CD4-positive, alpha-beta T cell (primary cell): Measurements from ENCODE around the gene ZMYND15. TPM values are rescaled to one million over a fixed set of nuclear protein-coding genes. Genes with fewer than 3 reads are reported as not detected.

Source experiments
- ATAC-seq: fragments of 200-7000 bp; cut with Tn5 transposase; one replicate; pipeline ENCODE4 v1.10.0; 2022; ENCODE audit warnings: mild to moderate bottlenecking; ENCODE audit not compliant: poor library complexity
- CTCF ChIA-PET: fragments of 350-600 bp; sonication (Branson Sonifier 250); formaldehyde crosslinking; loops from one replicate; lab custom pipeline; 2021; ENCODE audit warnings: antibody characterized with exemption, inconsistent platforms; lab: Charles Lee
- POLR2A ChIA-PET: fragments of 350-600 bp; sonication (Branson Sonifier 250); formaldehyde crosslinking; loops from one replicate; lab custom pipeline; 2021; ENCODE audit warnings: antibody characterized with exemption, inconsistent platforms; lab: Charles Lee
- DNase-seq, 14 experiments: peaks; one replicate each; pipeline ENCODE4 v3.0.0-alpha.2; 2013 to 2020; ENCODE audit warnings: mixed read lengths in 2 of 14
- H3K27ac ChIP-seq, 2 donors: one replicate each; pipeline versions ENCODE4 v1.5.1 to v1.7.0; 2013; ENCODE audit warnings: low read length in 2 of 2, low read depth in 1 of 2, mild to moderate bottlenecking in 1 of 2
- H3K27me3 ChIP-seq, 2 experiments: 1 replicate in 1 of 2; 2 replicates in 1 of 2; pipeline versions ENCODE4 v1.6.1 to v1.7.0; 2013; ENCODE audit warnings: low read length in 2 of 2, control low read depth in 1 of 2, mild to moderate bottlenecking in 1 of 2, moderate library complexity in 1 of 2; ENCODE audit not compliant: insufficient read depth in 2 of 2, control insufficient read depth in 1 of 2
- H3K36me3 ChIP-seq: one replicate; pipeline ENCODE4 v1.6.1; 2013; ENCODE audit warnings: low read length, control low read depth; ENCODE audit not compliant: insufficient read depth
- H3K4me1 ChIP-seq: one replicate; pipeline ENCODE4 v1.6.1; 2013; ENCODE audit warnings: low read length, control low read depth; ENCODE audit not compliant: insufficient read depth
- H3K4me3 ChIP-seq: one replicate; pipeline ENCODE4 v1.5.1; 2013; ENCODE audit warnings: mild to moderate bottlenecking, low read length, moderate library complexity
- H3K9me3 ChIP-seq, 2 experiments: 1 replicate in 1 of 2; 2 replicates in 1 of 2; pipeline versions ENCODE4 v1.6.1 to v1.7.0; 2013; ENCODE audit warnings: low read length in 2 of 2, mild to moderate bottlenecking in 2 of 2, control low read depth in 1 of 2, moderate library complexity in 1 of 2; ENCODE audit not compliant: control insufficient read depth in 1 of 2, insufficient read depth in 1 of 2
- H3K27ac Mint-ChIP-seq: one replicate; pipeline ENCODE4 v1.8.0; 2020; ENCODE audit warnings: mixed read lengths
- H3K27me3 Mint-ChIP-seq: one replicate; pipeline ENCODE4 v1.8.0; 2021; ENCODE audit warnings: mixed read lengths
- H3K36me3 Mint-ChIP-seq: one replicate; pipeline ENCODE4 v1.8.0; 2021; ENCODE audit warnings: low read depth, mixed read lengths
- H3K4me1 Mint-ChIP-seq: one replicate; pipeline ENCODE4 v1.8.0; 2021; ENCODE audit warnings: low read depth, mixed read lengths
- H3K4me3 Mint-ChIP-seq: one replicate; pipeline ENCODE4 v1.8.0; 2020; ENCODE audit warnings: mild to moderate bottlenecking, mixed read lengths
- H3K9me3 Mint-ChIP-seq: one replicate; pipeline ENCODE4 v1.8.0; 2020; ENCODE audit warnings: mixed read lengths
- intact Hi-C, 2 experiments: fragments of 100-400 bp; cut with DNase I in 1 of 2; cut with micrococcal nuclease in 1 of 2; formaldehyde crosslinking; loops; one replicate each; pipeline versions ENCODE4 v1.15.1 to v1.9.0; 2023 to 2025; cut with DNase I, micrococcal nuclease
- total RNA-seq, 174 experiments: library from RNA in 2 of 174; stranded (reverse) in 2 of 174; gene quantifications; one replicate each; pipeline ENCODE4 v1.2.3 and lab custom pipeline; 2021 to 2026
- TF ChIP-seq, protein P1 (sequence below): fragments of 200-600 bp; IDR thresholded peaks from one replicate; pipeline ENCODE4 v1.8.0; 2022; ENCODE audit warnings: antibody characterized with exemption, mild to moderate bottlenecking

The ZMYND15 gene
- total RNA-seq, 2 experiments from 2014 or later = 3.1 to 3.3 TPM

DNA sequence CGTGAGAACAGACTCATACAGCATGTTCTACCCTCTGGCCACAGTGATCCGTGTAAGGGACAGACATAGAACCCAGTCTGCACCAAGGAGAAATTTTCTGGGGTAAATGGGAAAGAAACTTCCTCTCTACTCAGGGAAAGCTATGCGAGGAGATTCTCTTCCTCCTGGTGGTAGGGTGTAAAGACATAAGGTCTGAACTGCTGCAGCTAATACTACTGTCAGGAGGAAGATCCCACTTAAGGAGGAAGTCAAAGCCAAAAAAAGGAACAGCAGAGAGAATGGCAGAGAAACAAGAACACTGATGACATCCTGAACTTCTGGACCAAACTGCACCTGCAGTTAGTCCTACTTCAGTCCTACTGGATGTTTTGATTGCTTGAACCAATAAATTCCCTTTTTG, 25.0 kb downstream of the ZMYND15 start:
- Mint-ChIP-seq H3K27me3 (peaks cover 15% of the 10 kb centered on the region), H3K36me3 (no peaks in the 10 kb centered on the region), H3K4me3 (no peak overlapping the region), H3K9me3 (no peaks in the 10 kb centered on the region), H3K27ac (no peak overlapping the region), H3K4me1 (no peaks in the 10 kb centered on the region)
- intact Hi-C loops = no loop called here
- ATAC-seq (no peak), DNase-seq (peak in 1 of 14 experiments; percentile 36)
- H3K4me1 ChIP-seq = no peaks in the 10 kb centered on the region
- H3K36me3 ChIP-seq = no peaks in the 10 kb centered on the region
- POLR2A ChIA-PET = no interaction called here
- no peak overlapping the region for H3K4me3 ChIP-seq
- no peaks in the 10 kb centered on the region for H3K27me3 ChIP-seq
- TF ChIP-seq, protein P1, sequence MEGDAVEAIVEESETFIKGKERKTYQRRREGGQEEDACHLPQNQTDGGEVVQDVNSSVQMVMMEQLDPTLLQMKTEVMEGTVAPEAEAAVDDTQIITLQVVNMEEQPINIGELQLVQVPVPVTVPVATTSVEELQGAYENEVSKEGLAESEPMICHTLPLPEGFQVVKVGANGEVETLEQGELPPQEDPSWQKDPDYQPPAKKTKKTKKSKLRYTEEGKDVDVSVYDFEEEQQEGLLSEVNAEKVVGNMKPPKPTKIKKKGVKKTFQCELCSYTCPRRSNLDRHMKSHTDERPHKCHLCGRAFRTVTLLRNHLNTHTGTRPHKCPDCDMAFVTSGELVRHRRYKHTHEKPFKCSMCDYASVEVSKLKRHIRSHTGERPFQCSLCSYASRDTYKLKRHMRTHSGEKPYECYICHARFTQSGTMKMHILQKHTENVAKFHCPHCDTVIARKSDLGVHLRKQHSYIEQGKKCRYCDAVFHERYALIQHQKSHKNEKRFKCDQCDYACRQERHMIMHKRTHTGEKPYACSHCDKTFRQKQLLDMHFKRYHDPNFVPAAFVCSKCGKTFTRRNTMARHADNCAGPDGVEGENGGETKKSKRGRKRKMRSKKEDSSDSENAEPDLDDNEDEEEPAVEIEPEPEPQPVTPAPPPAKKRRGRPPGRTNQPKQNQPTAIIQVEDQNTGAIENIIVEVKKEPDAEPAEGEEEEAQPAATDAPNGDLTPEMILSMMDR = no peak
- H3K27ac ChIP-seq = no peak overlapping the region
- no peaks in the 10 kb centered on the region for H3K9me3 ChIP-seq
- CTCF ChIA-PET = no interaction called here

DNA sequence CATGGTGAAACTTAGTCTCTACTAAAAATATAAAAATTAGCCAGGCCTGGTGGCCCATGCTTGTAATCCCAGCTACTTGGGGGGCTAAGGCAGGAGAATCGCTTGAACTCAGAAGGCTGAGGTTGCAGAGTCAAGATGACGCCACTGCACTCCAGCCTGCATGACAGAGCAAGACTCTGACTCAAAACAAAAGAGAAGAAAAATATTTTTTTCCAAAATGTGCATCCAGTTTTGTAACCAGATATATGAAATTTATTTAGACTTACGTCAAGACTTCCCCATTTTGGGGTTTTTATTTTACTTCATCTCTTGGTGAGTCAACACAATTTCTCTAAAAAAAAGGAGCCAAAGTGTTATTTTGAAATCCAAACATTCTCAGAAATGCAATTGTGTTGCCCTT, 26.6 kb downstream of the ZMYND15 start:
- H3K9me3 ChIP-seq = no peaks in the 10 kb centered on the region
- DNase-seq = peak in 3 of 14 experiments; percentile 25 to 62 (median 45)
- intact Hi-C loops = no loop called here
- POLR2A ChIA-PET = no interaction called here
- H3K36me3 ChIP-seq = no peaks in the 10 kb centered on the region
- no peak overlapping the region for H3K27ac Mint-ChIP-seq
- ATAC-seq = no peak
- H3K9me3 Mint-ChIP-seq = no peaks in the 10 kb centered on the region
- no peaks in the 10 kb centered on the region for H3K4me1 Mint-ChIP-seq
- H3K4me3 Mint-ChIP-seq = no peak overlapping the region
- H3K27me3 Mint-ChIP-seq = peaks cover 5% of the 10 kb centered on the region
- H3K4me3 ChIP-seq = no peak overlapping the region
- CTCF ChIA-PET = no interaction called here
- no peaks in the 10 kb centered on the region for H3K36me3 Mint-ChIP-seq
- TF ChIP-seq, protein P1 = no peak
- no peaks in the 10 kb centered on the region for H3K27me3 ChIP-seq
- no peaks in the 10 kb centered on the region for H3K4me1 ChIP-seq
- peak overlapping the region in 1 of 2 donors; percentile 40 for H3K27ac ChIP-seq

DNA sequence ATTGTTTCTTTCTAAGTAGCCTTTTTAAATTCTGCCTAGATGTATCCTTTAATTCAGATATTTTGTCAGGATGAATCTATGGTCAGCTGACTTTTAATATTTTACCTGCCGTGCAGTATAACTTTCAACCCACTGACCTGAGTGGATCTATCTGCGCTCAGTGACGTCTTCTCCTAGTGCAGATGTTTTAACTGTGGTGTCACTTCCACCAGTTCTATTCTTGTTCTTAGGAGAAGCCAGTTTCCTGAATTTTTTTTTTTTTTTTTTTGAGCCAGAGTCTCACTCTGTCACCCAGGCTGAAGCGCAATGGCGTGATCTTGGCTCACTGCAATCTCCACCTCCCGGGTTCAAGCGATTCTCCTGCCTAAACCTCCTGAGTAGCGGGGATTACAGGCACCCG, 27.1 kb downstream of the ZMYND15 start:
- Mint-ChIP-seq H3K4me3 (no peak overlapping the region), H3K27ac (no peak overlapping the region), H3K9me3 (no peaks in the 10 kb centered on the region), H3K36me3 (no peaks in the 10 kb centered on the region), H3K27me3 (peaks cover 7% of the 10 kb centered on the region), H3K4me1 (peaks cover 4% of the 10 kb centered on the region)
- peaks cover 5% of the 10 kb centered on the region for H3K4me1 ChIP-seq
- H3K27me3 ChIP-seq = no peaks in the 10 kb centered on the region
- intact Hi-C loops = no loop called here
- H3K9me3 ChIP-seq = no peaks in the 10 kb centered on the region
- no peaks in the 10 kb centered on the region for H3K36me3 ChIP-seq
- TF ChIP-seq, protein P1 = no peak
- POLR2A ChIA-PET = no interaction called here
- DNase-seq (peak in 1 of 14 experiments; percentile 39), ATAC-seq (no peak)
- CTCF ChIA-PET = no interaction called here
- peak overlapping the region in 1 of 2 donors; percentile 40 for H3K27ac ChIP-seq
- no peak overlapping the region for H3K4me3 ChIP-seq
